GM12878 (cell line): ENCODE measurements around the gene ZNF629. TPM values are rescaled to one million over a fixed set of nuclear protein-coding genes. Genes with fewer than 3 reads are reported as not detected.

Experiments used
- ATAC-seq: fragments of 200-7000 bp; cut with Tn5 transposase; 3 replicates; pipeline ENCODE4 v1.9.1; 2020; ENCODE audit warnings: mild to moderate bottlenecking, moderate library complexity
- BruUV-seq: library from RNA; stranded (reverse); fragments of 400-500 nt; replicated peaks from 2 replicates; lab custom pipeline; 2021; lab: Mats Ljungman, UMichigan
- CTCF ChIA-PET: fragments of 300-600 bp; sonication (Branson Sonifier 250); formaldehyde crosslinking; extraction: SDS; loops from one replicate; lab custom pipeline; 2021; ENCODE audit warnings: inconsistent platforms; lab: Yijun Ruan, JAX
- POLR2A ChIA-PET: fragments of 350-600 bp; formaldehyde crosslinking; extraction: SDS; loops from one replicate; lab custom pipeline; 2021; ENCODE audit warnings: inconsistent platforms; lab: Charles Lee
- RAD21 ChIA-PET: fragments of 300-600 bp; sonication (Branson Sonifier 250); formaldehyde crosslinking; loops from one replicate; lab custom pipeline; 2023; ENCODE audit warnings: antibody characterized with exemption; ENCODE audit not compliant: unreplicated experiment; lab: Charles Lee
- SMC1A ChIA-PET: fragments of 300-600 bp; sonication (Branson Sonifier 250); formaldehyde crosslinking; loops from one replicate; lab custom pipeline; 2023; ENCODE audit not compliant: unreplicated experiment, uncharacterized antibody; lab: Charles Lee
- DNase-seq: peaks from one replicate; pipeline ENCODE4 v3.0.0-alpha.2; 2011; ENCODE audit warnings: low read depth, low spot score
- FAIRE-seq: peaks from 3 replicates; lab custom pipeline; 2011; peaks lifted over from hg19 to GRCh38; lab: Jason Lieb, UNC
- H2AFZ ChIP-seq: 2 replicates; pipeline ENCODE4 v1.6.0; 2011; ENCODE audit warnings: low read depth, low read length, control low read depth; ENCODE audit not compliant: control insufficient read depth
- H3K27ac ChIP-seq: 2 replicates; pipeline ENCODE4 v1.5.1; 2011; ENCODE audit warnings: control low read depth; ENCODE audit not compliant: control insufficient read depth, insufficient read depth
- H3K27me3 ChIP-seq, 2 experiments: replicated peaks in 1 of 2; 2 replicates each; pipeline versions ENCODE4 v1.6.0 to v1.6.1; 2011; ENCODE audit warnings: low read length in 1 of 2; ENCODE audit not compliant: control insufficient read depth in 2 of 2, insufficient read depth in 2 of 2
- H3K36me3 ChIP-seq, 2 experiments: 2 replicates each; pipeline ENCODE4 v1.5.1; 2011; ENCODE audit warnings: low read length in 1 of 2; ENCODE audit not compliant: control insufficient read depth in 2 of 2, insufficient read depth in 2 of 2
- H3K4me1 ChIP-seq: 2 replicates; pipeline ENCODE4 v1.6.1; 2011; ENCODE audit warnings: mild to moderate bottlenecking, low read length, moderate library complexity, mixed read lengths; ENCODE audit not compliant: control insufficient read depth, insufficient read depth
- H3K4me2 ChIP-seq: 2 replicates; pipeline ENCODE4 v1.6.0; 2011; ENCODE audit warnings: control low read depth; ENCODE audit not compliant: control insufficient read depth, insufficient read depth
- H3K4me3 ChIP-seq: fragments of 200-600 bp; sonication (generic); 2 replicates; pipeline ENCODE4 v1.5.1; 2016
- H3K79me2 ChIP-seq: 2 replicates; pipeline ENCODE4 v1.6.0; 2011; ENCODE audit warnings: low read length; ENCODE audit not compliant: control insufficient read depth, insufficient read depth
- H3K9ac ChIP-seq: 2 replicates; pipeline ENCODE4 v1.8.0; 2011; ENCODE audit warnings: low read length, control low read depth, mixed read lengths; ENCODE audit not compliant: control insufficient read depth, insufficient read depth
- H3K9me3 ChIP-seq: replicated peaks from 3 replicates; pipeline ENCODE4 v1.5.1; 2011; ENCODE audit warnings: mild to moderate bottlenecking, low read length; ENCODE audit not compliant: control insufficient read depth, insufficient read depth
- H4K20me1 ChIP-seq: 2 replicates; pipeline ENCODE4 v1.6.0; 2011; ENCODE audit not compliant: control insufficient read depth, insufficient read depth
- ATF7 ChIP-seq: fragments of 450-650 bp; IDR thresholded peaks from 2 replicates; pipeline ENCODE4 v1.6.1; 2016; ENCODE audit warnings: low read depth, mild to moderate bottlenecking
- BMI1 ChIP-seq: fragments of 450-650 bp; IDR thresholded peaks from 2 replicates; pipeline ENCODE4 v1.6.1; 2016; ENCODE audit warnings: mild to moderate bottlenecking, moderate library complexity, borderline replicate concordance
- CEBPB ChIP-seq, 2 experiments: fragments of 150-350 bp in 1 of 2; IDR thresholded peaks; 2 replicates each; pipeline ENCODE4 v1.6.1; 2012 to 2014; ENCODE audit warnings: low read depth in 2 of 2, low read length in 2 of 2, borderline replicate concordance in 1 of 2, inconsistent platforms in 1 of 2
- DPF2 ChIP-seq: fragments of 450-650 bp; IDR thresholded peaks from 2 replicates; pipeline ENCODE4 v1.6.1; 2017; ENCODE audit warnings: mild to moderate bottlenecking
- E4F1 ChIP-seq: fragments of 450-650 bp; IDR thresholded peaks from 2 replicates; pipeline ENCODE4 v1.6.1; 2018; ENCODE audit warnings: borderline replicate concordance, mild to moderate bottlenecking; ENCODE audit not compliant: partially characterized antibody
- HSF1 ChIP-seq: fragments of 150-350 bp; IDR thresholded peaks from 2 replicates; pipeline ENCODE4 v1.6.1; 2014; ENCODE audit warnings: mild to moderate bottlenecking, low read depth, low read length
- KDM1A ChIP-seq: fragments of 200-600 bp; sonication (generic); IDR thresholded peaks from 2 replicates; pipeline ENCODE4 v1.6.1; 2016; ENCODE audit warnings: borderline replicate concordance
- MLLT1 ChIP-seq: fragments of 450-650 bp; IDR thresholded peaks from 2 replicates; pipeline ENCODE4 v1.6.1; 2016; ENCODE audit warnings: mild to moderate bottlenecking
- MTA2 ChIP-seq: fragments of 450-650 bp; IDR thresholded peaks from 2 replicates; pipeline ENCODE4 v1.6.1; 2016; ENCODE audit warnings: low read depth, mild to moderate bottlenecking, moderate library complexity
- POLR2AphosphoS5 ChIP-seq: IDR thresholded peaks from 2 replicates; pipeline ENCODE4 v1.6.1; 2011; ENCODE audit warnings: mild to moderate bottlenecking, low read length, inconsistent platforms
- SMAD1 ChIP-seq: fragments of 450-650 bp; IDR thresholded peaks from 2 replicates; pipeline ENCODE4 v1.6.1; 2018; ENCODE audit warnings: mild to moderate bottlenecking, low read depth; ENCODE audit not compliant: partially characterized antibody
- SREBF1 ChIP-seq: IDR thresholded peaks from 2 replicates; pipeline ENCODE4 v1.6.1; 2012; ENCODE audit warnings: mild to moderate bottlenecking, low read length
- TCF12 ChIP-seq: IDR thresholded peaks from 2 replicates; pipeline ENCODE4 v1.6.1; 2011; ENCODE audit warnings: low read depth, mild to moderate bottlenecking, low read length
- YBX1 ChIP-seq: fragments of 450-650 bp; IDR thresholded peaks from 2 replicates; pipeline ENCODE4 v1.6.1; 2016; ENCODE audit warnings: antibody characterized with exemption
- WGBS: methylation state at CpG from one replicate; pipeline ENCODE4 v1.1.6; 2016; ENCODE audit warnings: low lambda C conversion rate; ENCODE audit not compliant: insufficient replicate concordance, insufficient coverage; ENCODE audit errors: missing lambda C conversion rate; 5-methylcytosine and 5-hydroxymethylcytosine counted together
- in situ Hi-C: fragments of 300-500 bp; cut with MboI; formaldehyde crosslinking; loops from 9 replicates; pipeline ENCODE4 v1.14.3; 2018; ENCODE audit warnings: mixed read lengths
- intact Hi-C: fragments of 100-400 bp; cut with micrococcal nuclease; formaldehyde crosslinking; loops from one replicate; pipeline ENCODE4 v1.14.2; 2022; ENCODE audit not compliant: unreplicated experiment
- polyA plus RNA-seq, 11 experiments: library from polyadenylated mRNA; depleted of rRNA in 4 of 11; unstranded in 6 of 11; stranded (reverse) in 5 of 11; fragments of >200 nt; fragmentation: Nextera tagmentation in 4 of 11; fragmentation: Illumina TruSeq in 1 of 11; extraction: Ambion mirVana in 4 of 11; extraction: Trizol in 1 of 11; gene quantifications; 1 replicate in 1 of 11; 2 replicates in 10 of 11; pipeline versions ENCODE4 v1.2.1 to v1.2.3, GENCODE V29; 2011 to 2016; ENCODE audit warnings: inconsistent platforms in 2 of 11, missing spikeins in 2 of 11, low read depth in 1 of 11
- total RNA-seq, 4 experiments: library from RNA; depleted of rRNA in 3 of 4; stranded (reverse); fragments of >200 nt in 3 of 4; fragmentation: Illumina TruSeq in 1 of 4; extraction: Trizol in 1 of 4; gene quantifications; 2 replicates each; pipeline versions ENCODE4 v1.2.1 to v1.2.3, GENCODE V29; 2013 to 2021
- TF ChIP-seq, protein P1 (sequence below): fragments of 450-650 bp; IDR thresholded peaks from 2 replicates; pipeline ENCODE4 v1.6.1; 2017; ENCODE audit warnings: borderline replicate concordance
- TF ChIP-seq, protein P2 (sequence below), 3 experiments: IDR thresholded peaks in 2 of 3; conservative IDR thresholded peaks in 1 of 3; 2 replicates each; pipeline ENCODE4 v1.5.1; 2011; ENCODE audit warnings: low read depth in 3 of 3, low read length in 3 of 3, mild to moderate bottlenecking in 3 of 3, control low read depth in 2 of 3, moderate library complexity in 2 of 3, inconsistent platforms in 1 of 3, mixed read lengths in 1 of 3; ENCODE audit not compliant: control insufficient read depth in 2 of 3, insufficient read depth in 1 of 3; ENCODE audit errors: extremely low read depth in 1 of 3

ZNF629 gene
- total and polyA plus RNA-seq, 10 of the 15 experiments (the other 5 are each of a cell fraction or from before 2014, with no cell fraction given), result 0.02 to 0.69 (median 0.40) TPM

GRCh38 chr16:30745082-30745481 lies 41.9 kb downstream of the ZNF629 start:
- 81% methylated on average over 2 of the region's 2 CpGs for WGBS
- Histone ChIP-seq H3K9me3 (no peaks in the 10 kb centered on the region), H3K4me3 (no peak overlapping the region), H3K4me2 (no peak overlapping the region), H3K9ac (no peak overlapping the region), H3K27ac (no peak overlapping the region), H3K36me3 (peaks cover 0 to 10% of the 10 kb centered on the region in 2 experiments; a peak in 2 of 4 replicates), H3K4me1 (peaks cover 6% of the 10 kb centered on the region), H2AFZ (no peak overlapping the region), H4K20me1 (no peaks in the 10 kb centered on the region; the same call in 1 of the 2 replicates), H3K79me2 (peaks cover 13% of the 10 kb centered on the region), H3K27me3 (no peaks in the 10 kb centered on the region)
- RAD21 ChIA-PET, result no interaction called here
- ATAC-seq (no peak), FAIRE-seq (no peak), DNase-seq (no peak)
- SMC1A ChIA-PET, result no interaction called here
- POLR2A ChIA-PET, result no interaction called here
- CTCF ChIA-PET, result interaction anchor here (1.5 kb wide), 1 partner anchor 156 kb away, joined by 3 read pairs; no protein-coding TSS in a partner anchor
- no TSS peak for BruUV-seq
- intact Hi-C loops (no loop called here), in situ Hi-C loops (no loop called here)
- no peak for TF ChIP-seq HSF1
- TF ChIP-seq TCF12, result no peak
- TF ChIP-seq SMAD1, result no peak
- no peak for TF ChIP-seq KDM1A
- no peak for TF ChIP-seq POLR2AphosphoS5
- TF ChIP-seq DPF2, result no peak
- TF ChIP-seq MTA2, result no peak
- TF ChIP-seq YBX1, result no peak
- no peak for TF ChIP-seq MLLT1
- TF ChIP-seq SREBF1, result no peak
- no peak for TF ChIP-seq E4F1
- TF ChIP-seq, protein P1, sequence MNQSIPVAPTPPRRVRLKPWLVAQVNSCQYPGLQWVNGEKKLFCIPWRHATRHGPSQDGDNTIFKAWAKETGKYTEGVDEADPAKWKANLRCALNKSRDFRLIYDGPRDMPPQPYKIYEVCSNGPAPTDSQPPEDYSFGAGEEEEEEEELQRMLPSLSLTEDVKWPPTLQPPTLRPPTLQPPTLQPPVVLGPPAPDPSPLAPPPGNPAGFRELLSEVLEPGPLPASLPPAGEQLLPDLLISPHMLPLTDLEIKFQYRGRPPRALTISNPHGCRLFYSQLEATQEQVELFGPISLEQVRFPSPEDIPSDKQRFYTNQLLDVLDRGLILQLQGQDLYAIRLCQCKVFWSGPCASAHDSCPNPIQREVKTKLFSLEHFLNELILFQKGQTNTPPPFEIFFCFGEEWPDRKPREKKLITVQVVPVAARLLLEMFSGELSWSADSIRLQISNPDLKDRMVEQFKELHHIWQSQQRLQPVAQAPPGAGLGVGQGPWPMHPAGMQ, result no peak
- TF ChIP-seq BMI1, result no peak
- no peak for TF ChIP-seq ATF7
- no peak for TF ChIP-seq CEBPB (IDR thresholded peaks at IDR 0.05; ENCODE audit: borderline replicate concordance in 1 of 2, low read depth in 2 of 2, low read length in 2 of 2)
- TF ChIP-seq, protein P2, sequence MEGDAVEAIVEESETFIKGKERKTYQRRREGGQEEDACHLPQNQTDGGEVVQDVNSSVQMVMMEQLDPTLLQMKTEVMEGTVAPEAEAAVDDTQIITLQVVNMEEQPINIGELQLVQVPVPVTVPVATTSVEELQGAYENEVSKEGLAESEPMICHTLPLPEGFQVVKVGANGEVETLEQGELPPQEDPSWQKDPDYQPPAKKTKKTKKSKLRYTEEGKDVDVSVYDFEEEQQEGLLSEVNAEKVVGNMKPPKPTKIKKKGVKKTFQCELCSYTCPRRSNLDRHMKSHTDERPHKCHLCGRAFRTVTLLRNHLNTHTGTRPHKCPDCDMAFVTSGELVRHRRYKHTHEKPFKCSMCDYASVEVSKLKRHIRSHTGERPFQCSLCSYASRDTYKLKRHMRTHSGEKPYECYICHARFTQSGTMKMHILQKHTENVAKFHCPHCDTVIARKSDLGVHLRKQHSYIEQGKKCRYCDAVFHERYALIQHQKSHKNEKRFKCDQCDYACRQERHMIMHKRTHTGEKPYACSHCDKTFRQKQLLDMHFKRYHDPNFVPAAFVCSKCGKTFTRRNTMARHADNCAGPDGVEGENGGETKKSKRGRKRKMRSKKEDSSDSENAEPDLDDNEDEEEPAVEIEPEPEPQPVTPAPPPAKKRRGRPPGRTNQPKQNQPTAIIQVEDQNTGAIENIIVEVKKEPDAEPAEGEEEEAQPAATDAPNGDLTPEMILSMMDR (IDR thresholded peaks at IDR 0.05 in 2 of 3, conservative IDR thresholded peaks at IDR 0.05 in 1 of 3; ENCODE audit: control insufficient read depth in 2 of 3, extremely low read depth in 1 of 3, insufficient read depth in 1 of 3, low read depth in 3 of 3, low read length in 3 of 3), result no peak
